Epithelial cell of proximal tubule (primary cell): ENCODE measurements around the gene MITF. TPM values are rescaled to one million over a fixed set of nuclear protein-coding genes. Genes with fewer than 3 reads are reported as not detected.

Source experiments
- DNase-seq: peaks from one replicate; pipeline ENCODE4 v3.0.0-alpha.2; 2011; ENCODE audit warnings: low read depth
- H3K4me3 ChIP-seq: 2 replicates; pipeline ENCODE4 v1.5.1; 2011; ENCODE audit warnings: low read depth, mild to moderate bottlenecking, low read length
- CTCF ChIP-seq: conservative IDR thresholded peaks from 2 replicates; pipeline ENCODE4 v1.5.1; 2012; ENCODE audit warnings: low read depth, mild to moderate bottlenecking, low read length
- total RNA-seq: library from RNA; depleted of rRNA; stranded (reverse); fragments of >200 nt; gene quantifications from 2 replicates; pipeline ENCODE4 v1.2.3, GENCODE V29; 2015

Gene MITF
- total RNA-seq, 1 donor from 2014 or later: 59.7 TPM

DNA sequence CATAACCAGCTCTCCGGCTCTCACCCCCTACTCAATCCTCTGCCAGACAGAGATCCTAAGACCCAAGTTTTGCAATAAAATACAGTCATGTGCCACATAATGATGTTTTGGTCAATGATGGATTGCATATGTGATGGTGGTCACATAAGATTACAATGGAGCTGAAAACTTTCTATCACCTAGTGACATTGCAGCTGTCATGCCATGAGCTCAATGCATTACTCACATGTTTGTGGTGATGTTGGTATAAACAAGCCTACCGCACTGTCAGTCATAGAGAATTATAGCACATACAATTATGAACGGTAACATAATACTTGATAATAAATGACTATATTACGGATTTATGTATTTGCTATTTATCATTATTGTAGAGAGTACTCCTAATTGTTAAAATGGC, 233.4 kb downstream of the MITF start:
- H3K4me3 ChIP-seq: no peak overlapping the region
- TF ChIP-seq CTCF: no peak
- DNase-seq: no peak

DNA sequence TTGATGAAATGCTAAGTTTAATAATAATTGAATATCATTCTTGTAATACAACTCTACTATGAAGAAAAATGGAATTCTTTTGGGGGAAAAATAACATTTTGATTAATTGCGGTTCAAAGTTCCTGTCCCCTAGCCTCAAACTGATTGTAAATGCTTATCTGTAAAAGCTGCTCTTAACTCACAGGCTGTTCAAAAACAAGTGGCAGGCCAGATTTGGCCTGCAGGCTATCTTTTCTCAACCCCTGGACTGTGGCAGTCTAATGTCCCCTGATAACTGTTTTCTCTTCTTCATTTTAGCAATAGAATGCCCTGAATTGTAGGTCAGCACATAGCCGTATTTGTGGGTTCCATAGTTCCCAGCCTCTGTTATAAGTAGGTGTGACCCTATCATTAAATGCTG, 236.8 kb downstream of the MITF start:
- TF ChIP-seq CTCF: no peak
- no peak for DNase-seq
- no peak overlapping the region for H3K4me3 ChIP-seq

- peak; percentile 18 for DNase-seq
- H3K4me3 ChIP-seq: no peak overlapping the region
- no peak for TF ChIP-seq CTCF
Measured at GRCh38 chr3:69983546-69984265, 244.4 kb downstream of the MITF start.

DNA sequence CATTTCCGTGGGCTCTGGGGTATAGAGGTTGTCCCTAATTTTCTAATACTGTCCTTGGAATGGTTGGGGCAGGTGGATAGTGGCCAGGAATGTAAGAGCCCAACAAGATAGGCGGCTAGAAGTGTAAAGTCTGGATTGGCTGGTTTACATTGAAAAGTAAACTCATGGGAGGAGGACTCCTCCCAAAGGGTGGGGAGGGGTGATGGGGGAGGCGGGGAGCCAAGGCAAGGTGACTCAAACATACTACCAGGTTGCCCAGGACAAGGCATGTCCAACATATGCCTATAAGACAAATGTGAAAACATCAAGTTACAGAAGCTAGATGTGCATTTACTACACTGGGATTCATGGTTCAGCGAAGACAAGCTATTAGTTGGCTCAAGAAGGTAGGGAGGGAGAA, 246.0 kb downstream of the MITF start:
- DNase-seq: no peak
- H3K4me3 ChIP-seq: no peak overlapping the region
- no peak for TF ChIP-seq CTCF

GRCh38 chr3:69986419-69986818, 247.2 kb downstream of the MITF start:
- no peak overlapping the region for H3K4me3 ChIP-seq
- TF ChIP-seq CTCF: no peak
- no peak for DNase-seq

DNA sequence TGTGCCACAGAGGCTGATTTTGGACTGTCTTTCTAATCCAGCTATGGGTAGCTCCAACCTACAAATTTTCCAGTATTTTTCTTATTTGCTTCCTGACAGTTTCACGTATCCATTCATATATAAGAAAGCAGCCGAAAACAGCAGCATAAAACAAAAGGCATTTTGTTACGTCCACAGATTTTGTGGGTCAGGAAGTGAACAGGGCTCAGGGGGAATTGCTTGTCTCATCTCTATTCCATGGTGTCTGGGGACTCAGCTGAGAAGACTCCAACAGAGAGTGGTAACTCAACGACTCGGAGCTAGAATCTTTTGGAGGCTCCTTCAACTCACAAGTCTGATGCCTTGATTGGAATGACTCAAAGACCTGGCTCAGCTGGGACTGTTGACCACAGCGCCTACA, 248.6 kb downstream of the MITF start:
- no peak for TF ChIP-seq CTCF
- no peak for DNase-seq
- H3K4me3 ChIP-seq: no peak overlapping the region

- DNase-seq: no peak
- no peak for TF ChIP-seq CTCF
- H3K4me3 ChIP-seq: no peak overlapping the region
Measured at GRCh38 chr3:69993757-69994156, 254.5 kb downstream of the MITF start.
